Measurements from ENCODE around the gene MRPS27.
A peak's percentile ranks its signal among the peaks of the same experiment; 100 is the strongest.

MRPS27 gene

DNA sequence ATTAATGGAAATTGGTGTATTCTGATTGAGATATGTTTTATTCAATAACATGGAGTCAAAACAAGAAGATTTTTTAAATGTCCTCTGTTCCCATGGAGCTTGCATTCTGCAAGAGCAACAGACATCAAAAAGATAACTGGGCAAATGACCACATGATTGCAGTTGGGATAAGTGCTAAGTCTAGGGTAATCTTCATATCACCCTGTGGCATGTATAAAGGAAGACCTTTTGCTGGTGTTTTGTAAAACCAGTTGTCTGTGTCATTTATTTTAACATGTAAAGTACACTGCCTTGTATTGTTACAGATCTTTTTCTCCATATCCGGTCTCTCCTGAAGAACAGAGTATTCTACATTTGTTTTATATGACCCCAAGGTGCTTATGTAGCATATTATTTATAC, 44.1 kb upstream of the MRPS27 start:
- TF ChIP-seq, protein P1, sequence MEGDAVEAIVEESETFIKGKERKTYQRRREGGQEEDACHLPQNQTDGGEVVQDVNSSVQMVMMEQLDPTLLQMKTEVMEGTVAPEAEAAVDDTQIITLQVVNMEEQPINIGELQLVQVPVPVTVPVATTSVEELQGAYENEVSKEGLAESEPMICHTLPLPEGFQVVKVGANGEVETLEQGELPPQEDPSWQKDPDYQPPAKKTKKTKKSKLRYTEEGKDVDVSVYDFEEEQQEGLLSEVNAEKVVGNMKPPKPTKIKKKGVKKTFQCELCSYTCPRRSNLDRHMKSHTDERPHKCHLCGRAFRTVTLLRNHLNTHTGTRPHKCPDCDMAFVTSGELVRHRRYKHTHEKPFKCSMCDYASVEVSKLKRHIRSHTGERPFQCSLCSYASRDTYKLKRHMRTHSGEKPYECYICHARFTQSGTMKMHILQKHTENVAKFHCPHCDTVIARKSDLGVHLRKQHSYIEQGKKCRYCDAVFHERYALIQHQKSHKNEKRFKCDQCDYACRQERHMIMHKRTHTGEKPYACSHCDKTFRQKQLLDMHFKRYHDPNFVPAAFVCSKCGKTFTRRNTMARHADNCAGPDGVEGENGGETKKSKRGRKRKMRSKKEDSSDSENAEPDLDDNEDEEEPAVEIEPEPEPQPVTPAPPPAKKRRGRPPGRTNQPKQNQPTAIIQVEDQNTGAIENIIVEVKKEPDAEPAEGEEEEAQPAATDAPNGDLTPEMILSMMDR (IDR thresholded peaks at IDR 0.05; ENCODE audit: low read depth, low read length): no peak
- DNase-seq (ENCODE audit: low read depth, low spot score): no peak
- no peak overlapping the region for H3K4me3 ChIP-seq (ENCODE audit: low read depth, low read length)
- in situ Hi-C loops (cut with HindIII; ENCODE audit: low sequenced_read_pairs): no loop called here

DNA sequence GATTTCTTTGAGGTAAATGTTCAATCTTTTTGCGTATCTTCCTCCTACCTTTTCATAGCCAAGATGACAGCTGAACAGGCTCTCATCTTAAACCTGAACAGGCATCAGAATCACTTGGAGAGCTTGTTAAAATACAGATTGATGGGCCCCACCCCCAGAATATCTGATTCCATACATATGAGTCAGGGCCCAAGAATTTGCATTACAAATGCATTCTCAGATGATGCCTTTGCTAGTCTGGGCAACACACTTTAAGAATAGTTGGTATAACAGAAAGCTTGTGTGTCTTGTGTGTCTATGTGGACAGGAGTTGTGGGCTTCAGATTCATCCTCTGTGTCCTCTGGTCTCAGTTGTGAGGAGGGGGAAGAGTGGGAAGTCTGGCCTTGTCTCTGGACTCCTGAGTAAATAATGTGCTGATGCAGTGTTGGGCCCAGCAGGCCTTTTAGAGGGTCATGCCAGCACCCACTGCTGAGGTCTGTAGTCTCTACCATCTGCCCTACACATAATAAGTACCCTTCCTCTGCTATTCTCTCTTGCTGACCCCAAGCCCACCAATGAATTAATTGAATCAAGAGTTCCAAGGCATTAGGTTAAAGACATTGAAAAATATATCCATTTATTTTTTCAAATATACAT, 43.2 kb upstream of the MRPS27 start:
- in situ Hi-C loops (cut with HindIII; ENCODE audit: low sequenced_read_pairs): no loop called here
- DNase-seq (ENCODE audit: low read depth, low spot score): peak; percentile 84
- H3K4me3 ChIP-seq (ENCODE audit: low read depth, low read length): no peak overlapping the region
- TF ChIP-seq, protein P1 (IDR thresholded peaks at IDR 0.05; ENCODE audit: low read depth, low read length): no peak

DNA sequence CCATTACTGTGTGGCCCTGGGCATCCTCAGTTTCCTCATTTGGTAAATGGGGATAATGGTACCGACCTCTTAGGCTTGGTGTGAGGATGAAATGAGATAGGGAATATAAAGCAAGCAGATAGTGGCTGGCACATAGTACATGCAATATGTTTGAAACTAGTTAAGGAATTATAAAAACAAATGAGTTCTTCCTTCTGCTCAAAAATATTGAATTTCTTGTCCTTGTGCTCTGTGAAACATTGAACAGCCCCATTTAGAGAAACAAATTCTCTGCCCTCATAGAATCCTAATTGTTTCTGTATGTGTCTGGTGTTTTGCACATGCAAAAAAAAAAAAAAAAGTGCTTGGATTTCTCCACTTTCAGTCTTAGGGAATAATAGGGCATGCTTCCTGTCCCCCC, 39.8 kb upstream of the MRPS27 start:
- DNase-seq (ENCODE audit: low read depth, low spot score): no peak
- TF ChIP-seq, protein P1 (IDR thresholded peaks at IDR 0.05; ENCODE audit: low read depth, low read length): no peak
- in situ Hi-C loops (cut with HindIII; ENCODE audit: low sequenced_read_pairs): no loop called here

DNA sequence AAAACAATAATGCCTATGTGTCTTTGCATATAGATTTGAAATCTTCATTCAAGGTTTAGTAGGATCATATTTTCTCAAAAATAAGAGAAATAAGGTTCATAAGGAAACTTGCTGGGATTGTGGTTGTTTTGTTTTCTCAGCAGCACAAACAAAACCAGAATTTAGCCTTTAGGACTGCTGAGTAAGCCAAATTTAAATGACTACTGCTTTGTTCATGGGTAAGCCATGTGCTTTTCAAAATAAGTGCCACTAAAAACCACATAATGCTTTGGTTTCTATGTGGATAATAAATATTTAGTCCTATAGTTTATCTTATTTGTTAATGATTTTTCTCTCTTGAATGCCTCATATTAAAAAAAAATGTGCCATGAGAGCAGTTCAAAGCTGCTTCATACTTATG, 38.9 kb upstream of the MRPS27 start:
- no peak overlapping the region for H3K4me3 ChIP-seq (ENCODE audit: low read depth, low read length)
- TF ChIP-seq, protein P1 (IDR thresholded peaks at IDR 0.05; ENCODE audit: low read depth, low read length): no peak
- in situ Hi-C loops (cut with HindIII; ENCODE audit: low sequenced_read_pairs): no loop called here
- DNase-seq (ENCODE audit: low read depth, low spot score): no peak

More for the DNA sequence above, 39.8 kb upstream of the MRPS27 start:
- H3K4me3 ChIP-seq (ENCODE audit: low read depth, low read length): no peak overlapping the region

DNA sequence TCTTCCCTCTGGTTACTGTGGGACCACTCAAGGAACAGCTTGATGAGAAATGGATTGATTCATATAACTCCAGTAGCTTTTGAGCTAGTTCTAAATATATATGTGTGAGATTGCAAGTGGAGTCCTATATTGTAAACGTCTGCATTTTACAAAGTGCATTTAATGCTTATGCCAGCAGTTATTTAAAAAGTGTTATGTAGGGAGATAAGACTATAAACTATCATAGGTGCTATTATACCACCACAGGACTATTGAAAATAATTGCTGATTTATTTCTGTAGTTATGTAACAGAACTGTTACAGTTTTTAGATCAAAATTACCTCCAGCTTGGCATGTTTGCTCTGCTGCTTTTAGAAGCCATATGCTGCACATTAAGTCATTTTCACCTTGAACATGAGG, 36.3 kb upstream of the MRPS27 start:
- in situ Hi-C loops (cut with HindIII; ENCODE audit: low sequenced_read_pairs): no loop called here
- TF ChIP-seq, protein P1 (IDR thresholded peaks at IDR 0.05; ENCODE audit: low read depth, low read length): no peak
- DNase-seq (ENCODE audit: low read depth, low spot score): no peak

DNA sequence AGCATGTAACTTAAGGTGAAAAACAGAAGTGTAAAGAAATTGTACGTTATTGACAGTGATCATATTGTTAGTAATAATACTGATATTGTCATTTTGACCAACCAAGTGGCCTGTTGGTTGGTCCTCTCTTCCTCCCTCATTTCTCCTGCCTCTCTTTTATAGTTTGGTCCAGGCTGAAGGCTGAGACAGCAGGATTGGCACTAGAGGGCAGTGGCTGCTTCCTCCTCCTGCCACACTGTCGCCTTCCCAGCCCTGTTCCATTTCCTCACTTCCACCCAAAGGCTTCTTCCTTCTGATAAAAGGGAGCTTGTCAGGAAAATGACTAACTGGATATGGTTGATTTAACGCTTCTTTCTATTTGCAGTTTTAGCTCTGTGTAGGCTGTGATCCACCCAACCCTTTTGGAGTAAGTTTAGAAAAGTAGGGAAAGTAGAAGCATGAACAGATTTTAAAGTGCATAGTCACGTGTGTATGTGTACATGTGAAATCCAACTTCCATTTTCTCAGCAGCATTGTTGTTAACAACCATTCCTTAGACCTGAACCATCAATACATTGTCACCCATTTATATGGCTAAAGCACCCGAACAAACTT, 35.8 kb upstream of the MRPS27 start:
- TF ChIP-seq, protein P1 (IDR thresholded peaks at IDR 0.05; ENCODE audit: low read depth, low read length): peak; percentile 60
- in situ Hi-C loops (cut with HindIII; ENCODE audit: low sequenced_read_pairs): no loop called here
- H3K4me3 ChIP-seq (ENCODE audit: low read depth, low read length): no peak overlapping the region
- peak; percentile 31 for DNase-seq (ENCODE audit: low read depth, low spot score)

More for the DNA sequence above, 36.3 kb upstream of the MRPS27 start:
- no peak overlapping the region for H3K4me3 ChIP-seq (ENCODE audit: low read depth, low read length)

Data from astrocyte of the spinal cord (primary cell).